GM19468 (cell line): ENCODE measurements around the gene ZNF124.

ENCODE experiments used
- ATAC-seq: cut with Tn5 transposase; IDR thresholded peaks from one replicate; pipeline ENCODE4 v1.9.1; 2021; ENCODE audit warnings: mild to moderate bottlenecking, moderate library complexity, moderate number of reproducible peaks; ENCODE audit not compliant: unreplicated experiment; ENCODE audit errors: extremely low read depth

The ZNF124 gene

DNA sequence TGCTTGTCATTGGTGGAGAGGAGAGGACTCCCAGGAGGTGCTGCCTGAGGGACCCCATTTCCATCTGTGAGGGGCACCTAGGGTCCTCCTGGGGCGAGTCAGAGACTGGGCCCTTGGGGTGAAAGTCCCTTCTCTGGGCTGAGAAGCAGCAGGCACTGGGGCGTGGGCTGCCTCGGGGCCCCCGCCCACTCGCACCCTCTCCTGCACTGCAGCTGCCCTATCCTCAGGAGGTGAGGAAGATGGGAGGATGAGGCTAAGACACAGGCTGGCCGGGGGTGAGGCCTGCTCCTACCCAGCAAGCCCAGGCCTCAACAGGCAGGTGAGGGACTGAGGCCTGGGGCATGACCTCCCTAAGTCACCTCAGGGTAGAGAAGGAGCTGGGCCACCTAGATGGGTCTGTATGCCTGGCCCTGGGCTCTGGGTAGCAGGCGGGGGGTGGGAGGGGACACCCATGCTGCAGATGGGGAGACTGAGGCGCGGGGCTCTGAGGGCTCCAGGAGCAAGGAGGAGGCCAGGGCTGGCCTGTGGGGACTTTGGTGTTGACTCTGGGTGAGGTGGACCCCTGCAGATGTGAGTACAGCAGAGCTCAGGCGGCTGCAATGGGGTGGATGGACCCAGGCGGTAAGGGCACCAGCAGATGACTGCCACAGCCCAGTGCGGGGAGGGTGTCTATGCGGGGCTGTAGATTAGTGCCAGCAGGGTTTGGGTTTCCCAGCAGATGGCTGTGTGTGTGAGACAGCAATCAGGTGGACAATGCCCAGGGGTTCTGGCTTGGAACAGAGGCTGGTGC lies 57.3 kb downstream of the ZNF124 start:
- no peak for ATAC-seq

DNA sequence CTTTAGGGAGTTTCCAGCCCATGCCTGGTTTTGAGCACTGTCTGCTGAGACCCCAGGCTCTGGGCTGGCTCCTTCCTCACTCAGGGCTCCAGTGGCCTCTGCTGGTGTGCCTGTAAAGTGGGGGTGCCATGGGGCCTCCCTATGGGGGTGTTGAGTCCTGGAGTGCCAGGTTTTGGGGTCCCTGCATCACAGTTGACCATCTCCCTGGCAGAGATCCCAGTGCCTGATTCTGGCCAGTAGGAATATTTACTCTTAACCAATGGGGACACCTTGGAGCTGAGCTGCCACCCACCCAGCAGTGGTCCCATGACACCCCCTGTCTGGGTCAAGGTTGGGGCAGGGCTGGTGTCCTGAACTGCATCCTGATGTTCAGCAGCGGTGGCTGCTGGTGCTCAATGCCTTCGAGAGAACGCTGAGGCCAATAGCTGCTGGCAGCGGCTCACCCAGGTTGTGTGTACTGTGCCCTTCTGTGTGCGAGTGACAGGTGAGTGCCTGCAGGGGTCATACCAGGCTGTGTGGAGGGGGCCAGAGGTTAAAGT lies 58.0 kb downstream of the ZNF124 start:
- no peak for ATAC-seq

DNA sequence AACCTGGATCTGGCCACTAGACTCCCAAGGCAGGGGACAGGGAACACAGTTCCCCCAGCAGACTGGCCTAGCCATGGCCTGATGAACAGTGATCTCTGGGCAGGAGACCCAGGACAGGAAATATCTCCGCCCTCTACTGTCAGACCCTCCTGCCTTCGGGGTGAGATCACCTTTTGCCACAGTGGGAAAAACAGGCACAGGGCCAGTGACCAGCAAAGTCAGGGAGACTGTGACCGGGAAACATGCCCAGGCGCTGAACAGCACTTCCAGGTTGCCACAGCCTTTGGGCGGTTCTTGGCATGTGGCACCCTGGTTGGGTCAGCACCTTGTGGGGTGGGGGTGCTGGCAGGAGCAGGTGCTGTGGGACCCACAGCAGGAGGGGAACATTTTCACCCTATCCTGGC lies 58.7 kb downstream of the ZNF124 start:
- ATAC-seq, result no peak

DNA sequence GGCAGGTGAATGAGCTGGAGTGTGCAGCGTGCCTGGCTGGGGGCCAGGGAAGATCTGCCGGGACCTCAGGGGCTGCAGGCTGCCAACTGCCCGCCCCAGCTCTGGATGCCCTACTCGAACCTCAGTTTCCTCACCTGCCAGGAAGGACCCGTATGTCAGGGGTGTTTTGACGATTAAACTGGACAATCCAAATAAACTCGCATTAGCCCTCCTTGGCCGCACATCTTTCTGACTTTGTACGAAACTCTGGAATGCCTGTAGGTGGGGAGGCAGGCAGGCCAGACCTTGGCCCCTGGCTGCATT lies 59.4 kb downstream of the ZNF124 start:
- no peak for ATAC-seq

DNA sequence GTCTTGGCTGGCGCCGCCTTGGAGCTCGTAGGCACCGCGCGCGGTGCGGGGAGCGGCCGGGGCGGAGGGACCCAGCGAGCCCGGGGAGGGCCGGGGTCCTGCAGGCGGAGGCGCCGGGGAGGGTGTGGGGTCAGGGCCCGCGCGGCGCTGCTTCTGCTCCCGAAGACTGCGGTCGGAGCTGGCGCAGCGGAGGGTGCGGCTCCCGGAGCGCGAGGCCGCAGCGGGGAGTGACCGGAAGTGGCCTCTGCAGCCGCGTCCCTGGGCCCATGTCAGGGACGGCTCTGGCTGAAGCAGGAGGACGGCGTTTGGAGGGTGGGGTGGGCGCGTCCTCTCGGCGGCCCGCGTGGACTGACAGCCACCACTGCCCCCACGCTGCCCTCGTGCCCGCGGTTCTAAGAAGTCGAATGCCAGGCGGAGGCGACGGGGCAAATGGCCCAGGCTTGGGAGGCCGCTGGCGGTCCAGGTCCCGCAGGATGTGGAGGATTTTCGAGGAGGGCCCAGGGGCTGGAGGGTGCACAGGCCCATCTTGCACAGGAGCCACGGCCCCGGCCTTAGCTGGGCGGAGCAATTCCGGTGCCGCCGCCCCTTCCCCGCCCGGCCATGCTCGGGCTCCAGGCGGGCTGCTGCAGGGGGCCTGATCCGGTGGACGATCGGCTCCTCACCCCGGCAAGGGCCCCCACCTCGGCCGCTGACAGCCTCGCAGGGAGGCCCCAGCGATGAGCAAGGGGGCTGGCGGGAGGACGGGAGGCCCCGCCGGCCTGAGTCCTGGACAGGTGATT lies 59.9 kb downstream of the ZNF124 start:
- ATAC-seq, result no peak

DNA sequence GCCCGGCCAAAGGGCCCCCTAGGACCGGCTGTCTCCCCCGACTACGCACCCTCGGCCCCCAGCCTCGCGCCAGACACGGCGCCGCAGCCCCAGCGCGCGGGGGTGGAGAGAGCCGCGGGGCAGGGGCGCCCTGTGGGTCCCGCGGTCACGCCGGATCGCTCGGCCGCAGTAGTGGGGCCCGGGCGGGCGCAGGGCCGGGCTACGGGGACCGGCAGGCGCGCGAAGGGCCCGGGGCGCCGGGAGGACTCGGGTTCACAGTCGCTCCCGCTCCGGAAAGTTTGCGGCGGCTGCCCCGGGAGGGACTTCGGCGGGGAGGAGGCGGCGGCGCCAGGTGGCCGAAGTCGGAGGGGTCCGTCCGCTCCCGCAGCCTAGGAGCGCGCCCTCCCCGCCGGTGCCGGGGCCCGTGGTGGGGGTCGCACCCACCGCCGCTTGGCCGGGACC lies 60.5 kb downstream of the ZNF124 start:
- no peak for ATAC-seq

DNA sequence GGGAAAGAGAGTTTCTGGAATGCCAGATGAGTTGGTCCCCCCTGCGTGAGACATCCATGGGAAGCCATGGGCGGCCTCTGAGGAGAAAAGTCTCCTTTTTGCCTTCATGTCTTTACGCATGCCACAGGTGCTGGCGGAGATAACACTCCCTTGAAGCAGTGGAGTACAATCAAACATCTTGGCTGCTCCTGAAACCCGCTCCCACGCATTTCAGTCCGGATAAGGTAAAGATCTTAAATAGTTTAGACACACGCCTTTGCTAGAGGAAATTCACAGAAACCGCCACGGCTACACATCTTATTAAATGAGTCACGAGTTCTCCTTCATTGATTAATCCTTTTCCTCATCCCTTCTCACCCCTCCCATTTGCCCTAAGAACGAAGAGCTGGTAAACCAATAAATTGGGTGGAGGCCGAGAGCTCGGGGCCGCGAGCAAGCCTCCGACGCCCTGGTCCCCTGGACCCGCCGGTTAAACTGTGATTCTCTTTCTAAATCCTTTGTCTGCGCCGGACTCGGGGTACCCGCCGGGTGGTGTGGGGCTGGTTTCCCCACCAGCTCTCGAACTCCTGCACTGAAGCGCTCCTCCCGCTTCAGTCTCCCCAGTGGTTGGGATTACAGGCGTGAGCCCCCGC lies 61.1 kb downstream of the ZNF124 start:
- ATAC-seq, result no peak

- ATAC-seq, result no peak
These were observed 64.1 kb downstream of the ZNF124 start for GRCh38 chr1:247107694-247108093.

DNA sequence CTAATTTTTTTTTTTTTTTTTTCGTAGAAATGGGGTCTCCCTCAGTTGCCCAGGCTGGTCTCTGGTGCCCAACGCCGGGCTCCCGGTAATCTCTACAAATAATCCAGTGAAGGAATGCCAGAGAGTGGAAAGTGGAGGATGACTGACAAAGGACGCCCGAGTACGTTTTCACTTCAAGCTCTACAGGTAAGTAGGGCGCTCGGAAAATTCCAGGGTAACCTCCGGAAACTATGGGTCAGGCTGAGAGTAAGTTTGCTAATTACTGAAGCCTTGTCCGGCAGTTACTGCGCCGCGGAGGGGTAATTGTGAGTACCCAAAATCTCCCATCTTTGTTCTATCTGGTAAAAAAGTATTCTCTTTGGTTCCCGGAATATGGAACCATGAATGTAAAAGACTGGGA lies 65.9 kb downstream of the ZNF124 start:
- ATAC-seq, result no peak
